Karpas-422 (cell line): ENCODE data around the gene C6orf58. TPM values are rescaled to one million over a fixed set of nuclear protein-coding genes. Genes with fewer than 3 reads are reported as not detected.

Experiments used
- total RNA-seq: library from RNA; depleted of rRNA; stranded (reverse); fragments of >200 nt; shearing (Covaris generic); gene quantifications from 2 replicates; pipeline ENCODE4 v1.2.3, GENCODE V29; 2014; ENCODE audit warnings: low replicate concordance; rRNA removed

Gene C6orf58
- total RNA-seq, 1 experiment from 2014 or later: not detected

Other genes with a start within 250 kb of the C6orf58 start
- 62.5 and 111 TPM in 2 replicates for gene ECHDC1, start 233.6 kb upstream of the C6orf58 start, total RNA-seq
- 0.22 TPM in 1 of 2 replicates, not detected in the other for gene KIAA0408, start 117.8 kb upstream of the C6orf58 start, total RNA-seq